PC-3 (cell line): ENCODE measurements around the gene CD40. TPM values are rescaled to one million over a fixed set of nuclear protein-coding genes. Genes with fewer than 3 reads are reported as not detected.

Experiments used
- ATAC-seq: fragments of 200-7000 bp; cut with Tn5 transposase; 2 replicates; pipeline ENCODE4 v1.9.1; 2020; ENCODE audit warnings: mild to moderate bottlenecking, moderate library complexity
- BruUV-seq: library from RNA; stranded (reverse); fragments of 400-500 nt; replicated peaks from 2 replicates; lab custom pipeline; 2021; lab: Mats Ljungman, UMichigan
- CTCF ChIA-PET: fragments of 300-600 bp; sonication (Branson Sonifier 250); formaldehyde crosslinking; loops from one replicate; lab custom pipeline; 2022; ENCODE audit warnings: antibody characterized with exemption; lab: Charles Lee
- POLR2A ChIA-PET: fragments of 300-600 bp; sonication (Branson Sonifier 250); formaldehyde crosslinking; loops from one replicate; lab custom pipeline; 2022; ENCODE audit warnings: antibody characterized with exemption; ENCODE audit not compliant: unreplicated experiment; lab: Charles Lee
- DNase-seq: peaks from one replicate; pipeline ENCODE4 v3.0.0-alpha.2; 2015
- H2AFZ ChIP-seq: fragments of 300-600 bp; sonication (generic); 2 replicates; pipeline ENCODE4 v1.6.0; 2016; ENCODE audit warnings: antibody characterized with exemption, low read length
- H3F3A ChIP-seq: fragments of 300-600 bp; sonication (generic); one replicate; pipeline ENCODE4 v1.6.0; 2017; ENCODE audit warnings: antibody characterized with exemption, low read length, control low read depth, mild to moderate bottlenecking; ENCODE audit not compliant: unreplicated experiment
- H3K27ac ChIP-seq: fragments of 300-600 bp; sonication (generic); 2 replicates; pipeline ENCODE4 v1.5.1; 2016; ENCODE audit warnings: mild to moderate bottlenecking, low read length
- H3K27me3 ChIP-seq: fragments of 300-600 bp; sonication (generic); 2 replicates; pipeline ENCODE4 v1.6.1; 2016; ENCODE audit warnings: low read length, mixed read lengths
- H3K36me3 ChIP-seq: fragments of 300-600 bp; sonication (generic); 2 replicates; pipeline ENCODE4 v1.6.1; 2016; ENCODE audit warnings: low read depth, mixed run types, low read length, mixed read lengths
- H3K4me1 ChIP-seq: fragments of 300-600 bp; sonication (generic); 2 replicates; pipeline ENCODE4 v1.5.1; 2016; ENCODE audit warnings: low read length; ENCODE audit not compliant: insufficient read depth
- H3K4me2 ChIP-seq: fragments of 300-600 bp; sonication (generic); 2 replicates; pipeline ENCODE4 v1.6.0; 2016; ENCODE audit warnings: low read length
- H3K4me3 ChIP-seq: fragments of 300-600 bp; sonication (generic); 2 replicates; pipeline ENCODE4 v1.5.1; 2016; ENCODE audit warnings: mild to moderate bottlenecking, low read length, mixed read lengths
- H3K79me2 ChIP-seq: fragments of 300-600 bp; sonication (generic); 2 replicates; pipeline ENCODE4 v1.6.1; 2017; ENCODE audit warnings: low read length, mixed read lengths
- H3K9ac ChIP-seq: fragments of 300-600 bp; sonication (generic); 2 replicates; pipeline ENCODE4 v1.6.0; 2016; ENCODE audit warnings: mild to moderate bottlenecking, low read length
- H3K9me2 ChIP-seq: fragments of 300-600 bp; sonication (generic); replicated peaks from 2 replicates; pipeline ENCODE4 v1.6.1; 2016; ENCODE audit warnings: mixed run types, low read length, mixed read lengths
- H3K9me3 ChIP-seq: fragments of 300-600 bp; sonication (generic); 2 replicates; pipeline ENCODE4 v1.6.1; 2016; ENCODE audit warnings: low read length, mixed read lengths
- H4K20me1 ChIP-seq: fragments of 300-600 bp; sonication (generic); 2 replicates; pipeline ENCODE4 v1.6.1; 2016; ENCODE audit warnings: low read length, mixed read lengths
- EZH2 ChIP-seq: fragments of 300-600 bp; sonication (generic); IDR thresholded peaks from one replicate; pipeline ENCODE4 v1.6.1; 2017; ENCODE audit warnings: antibody characterized with exemption, mild to moderate bottlenecking, low read length; ENCODE audit not compliant: unreplicated experiment
- EZH2phosphoT487 ChIP-seq: fragments of 300-600 bp; sonication (generic); IDR thresholded peaks from 2 replicates; pipeline ENCODE4 v1.6.1; 2018; ENCODE audit warnings: mild to moderate bottlenecking, antibody characterized with exemption, low read length, borderline replicate concordance
- intact Hi-C: fragments of 100-400 bp; cut with micrococcal nuclease; formaldehyde crosslinking; loops from 2 replicates; pipeline ENCODE4 v1.9.0; 2023
- total RNA-seq: library from RNA; depleted of rRNA; stranded (reverse); fragments of >200 nt; gene quantifications from 2 replicates; pipeline ENCODE4 v1.2.3, GENCODE V29; 2014; rRNA removed
- TF ChIP-seq, protein P1 (sequence below): fragments of 300-600 bp; sonication (generic); conservative IDR thresholded peaks from 2 replicates; pipeline ENCODE4 v1.5.1; 2017; ENCODE audit warnings: antibody characterized with exemption, low read depth, mild to moderate bottlenecking, low read length

The CD40 gene
- total RNA-seq, 1 experiment from 2014 or later = 4.6 TPM

GRCh38 chr20:46177768-46178167, 59.7 kb downstream of the CD40 start:
- no peaks in the 10 kb centered on the region for H3F3A ChIP-seq
- intact Hi-C loops = loop anchor here (10.0 kb wide), 1 partner anchor 153 kb away; the partner anchor contains the start of gene SLC12A5
- POLR2A ChIA-PET = no interaction called here
- no peaks in the 10 kb centered on the region for H3K36me3 ChIP-seq
- ATAC-seq (no peak), DNase-seq (no peak)
- no peaks in the 10 kb centered on the region for H3K4me1 ChIP-seq
- no peak overlapping the region for H3K9ac ChIP-seq
- H3K9me2 ChIP-seq = no peaks in the 10 kb centered on the region
- no peak overlapping the region for H3K4me3 ChIP-seq
- no peak overlapping the region for H3K4me2 ChIP-seq
- no peaks in the 10 kb centered on the region for H4K20me1 ChIP-seq
- no peak overlapping the region for H3K27ac ChIP-seq
- BruUV-seq = no TSS peak
- H3K27me3 ChIP-seq = peaks cover 71% of the 10 kb centered on the region
- CTCF ChIA-PET = no interaction called here
- H3K79me2 ChIP-seq = no peaks in the 10 kb centered on the region
- H3K9me3 ChIP-seq = no peaks in the 10 kb centered on the region
- no peak overlapping the region for H2AFZ ChIP-seq
- TF ChIP-seq EZH2phosphoT487 (no peak), EZH2 (no peak)
- TF ChIP-seq, protein P1, sequence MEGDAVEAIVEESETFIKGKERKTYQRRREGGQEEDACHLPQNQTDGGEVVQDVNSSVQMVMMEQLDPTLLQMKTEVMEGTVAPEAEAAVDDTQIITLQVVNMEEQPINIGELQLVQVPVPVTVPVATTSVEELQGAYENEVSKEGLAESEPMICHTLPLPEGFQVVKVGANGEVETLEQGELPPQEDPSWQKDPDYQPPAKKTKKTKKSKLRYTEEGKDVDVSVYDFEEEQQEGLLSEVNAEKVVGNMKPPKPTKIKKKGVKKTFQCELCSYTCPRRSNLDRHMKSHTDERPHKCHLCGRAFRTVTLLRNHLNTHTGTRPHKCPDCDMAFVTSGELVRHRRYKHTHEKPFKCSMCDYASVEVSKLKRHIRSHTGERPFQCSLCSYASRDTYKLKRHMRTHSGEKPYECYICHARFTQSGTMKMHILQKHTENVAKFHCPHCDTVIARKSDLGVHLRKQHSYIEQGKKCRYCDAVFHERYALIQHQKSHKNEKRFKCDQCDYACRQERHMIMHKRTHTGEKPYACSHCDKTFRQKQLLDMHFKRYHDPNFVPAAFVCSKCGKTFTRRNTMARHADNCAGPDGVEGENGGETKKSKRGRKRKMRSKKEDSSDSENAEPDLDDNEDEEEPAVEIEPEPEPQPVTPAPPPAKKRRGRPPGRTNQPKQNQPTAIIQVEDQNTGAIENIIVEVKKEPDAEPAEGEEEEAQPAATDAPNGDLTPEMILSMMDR = no peak

DNA sequence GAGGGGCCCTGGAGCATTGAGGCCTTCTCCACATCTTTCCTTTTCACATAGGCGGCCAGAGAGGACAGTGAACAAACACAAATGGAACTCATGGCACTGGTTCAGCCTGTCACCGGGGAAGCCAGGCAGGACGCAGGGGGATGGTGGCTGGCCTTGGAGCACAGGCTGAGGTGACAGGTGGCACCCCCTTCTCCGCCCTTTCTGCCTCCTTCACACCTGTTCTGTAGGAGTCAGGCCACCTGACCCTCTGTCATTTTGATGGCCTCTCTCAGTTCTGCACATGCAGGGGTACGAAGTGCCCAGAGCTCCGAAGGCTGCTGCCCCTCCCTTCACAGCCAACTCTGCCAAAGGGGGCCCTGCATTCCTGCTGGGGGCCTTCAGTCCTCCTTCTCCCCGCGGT, 60.8 kb downstream of the CD40 start:
- no peaks in the 10 kb centered on the region for H3K79me2 ChIP-seq
- H3K27me3 ChIP-seq = peaks cover 60% of the 10 kb centered on the region
- H2AFZ ChIP-seq = no peak overlapping the region
- no peaks in the 10 kb centered on the region for H4K20me1 ChIP-seq
- DNase-seq (no peak), ATAC-seq (no peak)
- no peaks in the 10 kb centered on the region for H3K4me1 ChIP-seq
- no peak overlapping the region for H3K9ac ChIP-seq
- CTCF ChIA-PET = no interaction called here
- TF ChIP-seq, protein P1 = no peak
- no peak for TF ChIP-seq EZH2
- no peak for TF ChIP-seq EZH2phosphoT487
- H3K36me3 ChIP-seq = no peaks in the 10 kb centered on the region
- intact Hi-C loops = loop anchor here (10.0 kb wide), 1 partner anchor 154 kb away; the partner anchor contains the start of gene SLC12A5
- BruUV-seq = no TSS peak
- no peaks in the 10 kb centered on the region for H3K9me3 ChIP-seq
- no peaks in the 10 kb centered on the region for H3F3A ChIP-seq
- H3K4me3 ChIP-seq = no peak overlapping the region
- no peaks in the 10 kb centered on the region for H3K9me2 ChIP-seq
- POLR2A ChIA-PET = no interaction called here
- H3K4me2 ChIP-seq = no peak overlapping the region
- no peak overlapping the region for H3K27ac ChIP-seq

Other genes starting within 250 kb of the CD40 start
- gene ZSWIM1, start 237.1 kb upstream of the CD40 start, total RNA-seq = 9.4 and 16.3 TPM in 2 replicates
- 0.40 and 0.46 TPM in 2 replicates for gene SPATA25, start 230.7 kb upstream of the CD40 start, total RNA-seq
- gene NEURL2, start 227.1 kb upstream of the CD40 start, total RNA-seq = 2.3 and 3.7 TPM in 2 replicates
- gene CTSA, start 227.0 kb upstream of the CD40 start, total RNA-seq = 98.0 and 129 TPM in 2 replicates
- 56.6 and 61.5 TPM in 2 replicates for gene PLTP, start 206.2 kb upstream of the CD40 start, total RNA-seq
- 18.4 and 20.2 TPM in 2 replicates for gene PCIF1, start 183.6 kb upstream of the CD40 start, total RNA-seq
- gene ZNF335, start 146.1 kb upstream of the CD40 start, total RNA-seq = 32.2 and 36.9 TPM in 2 replicates
- 0.77 and 1.0 TPM in 2 replicates for gene MMP9, start 109.4 kb upstream of the CD40 start, total RNA-seq
- 2.4 TPM in 1 of 2 replicates, not detected in the other for gene SLC12A5, start 89.1 kb upstream of the CD40 start, total RNA-seq
- 26.9 and 32.1 TPM in 2 replicates for gene NCOA5, start 28.4 kb upstream of the CD40 start, total RNA-seq
- gene CDH22, start 190.2 kb downstream of the CD40 start, total RNA-seq = not detected in 2 replicates